K562 (cell line): ENCODE measurements around the gene TMEM187. TPM values are rescaled to one million over a fixed set of nuclear protein-coding genes. Genes with fewer than 3 reads are reported as not detected.

Experiments used
- FOXK1 ChIP-seq: sonication (generic); formaldehyde crosslinking; IDR thresholded peaks from 2 replicates; pipeline ENCODE4 v1.8.0; 2022; ENCODE audit warnings: missing genetic modification reagents, mild to moderate bottlenecking, borderline replicate concordance
- MGA ChIP-seq: fragments of 450-650 bp; IDR thresholded peaks from 2 replicates; pipeline ENCODE4 v1.6.1; 2016; ENCODE audit warnings: mild to moderate bottlenecking, moderate library complexity
- ZBTB40 ChIP-seq, 2 experiments: fragments of 450-650 bp in 1 of 2; sonication (generic) in 1 of 2; formaldehyde crosslinking in 1 of 2; IDR thresholded peaks; 2 replicates each; pipeline versions ENCODE4 v1.7.1 to v1.9.0; 2016 to 2022; ENCODE audit warnings: inconsistent platforms in 1 of 2, mild to moderate bottlenecking in 1 of 2, missing genetic modification reagents in 1 of 2
- ZNF384 ChIP-seq: IDR thresholded peaks from 2 replicates; pipeline ENCODE4 v1.6.1; 2012; ENCODE audit warnings: low read depth, low read length, improper control_type of control experiment
- polyA plus RNA-seq, 8 experiments: library from polyadenylated mRNA; depleted of rRNA in 4 of 8; stranded (reverse) in 5 of 8; unstranded in 3 of 8; fragments of >200 nt; fragmentation: Nextera tagmentation in 2 of 8; fragmentation: Illumina TruSeq in 1 of 8; extraction: Ambion mirVana in 2 of 8; extraction: Trizol in 1 of 8; gene quantifications; 2 replicates each; pipeline versions ENCODE4 v1.2.1 to v1.2.3, GENCODE V29; 2011 to 2014; ENCODE audit warnings: inconsistent platforms in 1 of 8, missing spikeins in 1 of 8
- total RNA-seq, 7 experiments: library from RNA; depleted of rRNA in 6 of 7; stranded (reverse); fragments of >200 nt in 6 of 7; fragmentation: Illumina TruSeq in 2 of 7; extraction: Trizol in 2 of 7; gene quantifications; 2 replicates each; pipeline versions ENCODE4 v1.2.1 to v1.2.3, GENCODE V29; 2011 to 2021; ENCODE audit warnings: low replicate concordance in 1 of 7

The TMEM187 gene
- total and polyA plus RNA-seq, 9 of the 15 experiments (the other 6 are each of a cell fraction or from before 2014, with no cell fraction given) = 0.13 to 6.4 (median 1.6) TPM

GRCh38 chrX:153973127-153974002, 811 bp downstream of the TMEM187 start (continued):
- 0 out of 2 replicates have a peak, but pooled peaks have one; percentile 34 for TF ChIP-seq ZBTB40 (IDR thresholded peaks at IDR 0.05)
- no peak for TF ChIP-seq ZBTB40 (CRISPR knock-in tag; IDR thresholded peaks at IDR 0.05)
- TF ChIP-seq ZNF384 = no peak
- TF ChIP-seq FOXK1 (CRISPR knock-in tag) = no peak
- TF ChIP-seq MGA = peak; percentile 17; the same call in 1 of the 2 replicates
